WI38 (cell line): Measurements from ENCODE around the gene SLC16A5.
A peak's percentile ranks its signal among the peaks of the same experiment; 100 is the strongest.
"Not testable (repeated sequence)": the region's sequence is repeated elsewhere in the genome, so short reads cannot be mapped to it uniquely, and the experiment has no call there.

Experiments
- H3K4me3 ChIP-seq: 2 replicates; pipeline ENCODE4 v1.5.1; 2011; ENCODE audit warnings: low read depth, mild to moderate bottlenecking, control low read depth, low read length
- CTCF ChIP-seq: IDR thresholded peaks from 2 replicates; pipeline ENCODE4 v1.5.1; 2012; ENCODE audit warnings: low read depth, mild to moderate bottlenecking, control low read depth, low read length

SLC16A5 gene

GRCh38 chr17:75128694-75129505, 41.1 kb downstream of the SLC16A5 start:
- TF ChIP-seq CTCF, result no peak
- no peak overlapping the region for H3K4me3 ChIP-seq

GRCh38 chr17:75129576-75129975, 41.8 kb downstream of the SLC16A5 start:
- no peak for TF ChIP-seq CTCF
- no peak overlapping the region for H3K4me3 ChIP-seq

- peak overlapping the region; percentile 75 for H3K4me3 ChIP-seq
- no peak for TF ChIP-seq CTCF
These were observed 42.4 kb downstream of the SLC16A5 start for GRCh38 chr17:75130059-75130631.

- peak; percentile 49; the same call in 1 of the 2 replicates for TF ChIP-seq CTCF
These were observed 43.0 kb downstream of the SLC16A5 start for GRCh38 chr17:75130632-75131277.

GRCh38 chr17:75131278-75132017, 43.7 kb downstream of the SLC16A5 start, which contains the start of gene NT5C:
TSS of gene NT5C (minus strand) at chr17:75131742. CDS start at chr17:75131707, 35 bp downstream.
- H3K4me3 ChIP-seq, result peak within 1 kb of the TSS; percentile 75
- peak; percentile 74 for TF ChIP-seq CTCF

More at GRCh38 chr17:75130632-75131277, 43.0 kb downstream of the SLC16A5 start:
- peak overlapping the region; percentile 75 for H3K4me3 ChIP-seq

GRCh38 chr17:75132018-75133000, 44.6 kb downstream of the SLC16A5 start:
- H3K4me3 ChIP-seq, result peak overlapping the region; percentile 75

- no peak overlapping the region for H3K4me3 ChIP-seq
- no peak for TF ChIP-seq CTCF
These were observed 45.2 kb downstream of the SLC16A5 start for GRCh38 chr17:75133001-75133400.

- not testable (repeated sequence) for H3K4me3 ChIP-seq
These were observed 46.0 kb downstream of the SLC16A5 start for GRCh38 chr17:75133607-75134347.
